Osteocyte (in vitro differentiated cells): Measurements from ENCODE around the gene IFT88. TPM values are rescaled to one million over a fixed set of nuclear protein-coding genes. Genes with fewer than 3 reads are reported as not detected.

Experiments used
- DNase-seq: peaks from one replicate; pipeline ENCODE4 v3.0.0; 2021; ENCODE audit warnings: mixed read lengths; ENCODE audit not compliant: unreplicated experiment; ENCODE audit errors: extremely low spot score
- H3K27ac Mint-ChIP-seq: one replicate; pipeline ENCODE4 v1.8.0; 2021; ENCODE audit warnings: mild to moderate bottlenecking, mixed read lengths; ENCODE audit not compliant: unreplicated experiment
- H3K27me3 Mint-ChIP-seq: one replicate; pipeline ENCODE4 v1.8.0; 2021; ENCODE audit warnings: mixed read lengths; ENCODE audit not compliant: unreplicated experiment
- H3K36me3 Mint-ChIP-seq: one replicate; pipeline ENCODE4 v1.8.0; 2021; ENCODE audit warnings: mixed read lengths; ENCODE audit not compliant: unreplicated experiment
- H3K4me1 Mint-ChIP-seq: one replicate; pipeline ENCODE4 v1.8.0; 2021; ENCODE audit warnings: mixed read lengths; ENCODE audit not compliant: unreplicated experiment
- H3K4me3 Mint-ChIP-seq: one replicate; pipeline ENCODE4 v1.8.0; 2021; ENCODE audit warnings: mild to moderate bottlenecking, moderate library complexity, mixed read lengths; ENCODE audit not compliant: unreplicated experiment
- H3K9me3 Mint-ChIP-seq: one replicate; pipeline ENCODE4 v1.8.0; 2021; ENCODE audit warnings: mixed read lengths; ENCODE audit not compliant: unreplicated experiment
- CTCF ChIP-seq: fragments of 200-600 bp; sonication (generic); IDR thresholded peaks from 2 replicates; pipeline ENCODE4 v1.5.0; 2021; ENCODE audit warnings: antibody characterized with exemption, mild to moderate bottlenecking, moderate library complexity
- total RNA-seq: library from RNA; stranded (reverse); gene quantifications from 2 replicates; pipeline ENCODE4 v1.2.1, GENCODE V29; 2021

Gene IFT88
- total RNA-seq, 1 donor from 2014 or later = 13.7 TPM

GRCh38 chr13:20702915-20703779 lies 136.2 kb downstream of the IFT88 start, which contains the start of gene IL17D:
IL17D (plus strand) TSS chr13:20703699; CDS start chr13:20704002, 303 bp downstream.
- no peaks in the 10 kb centered on the region for H3K27me3 Mint-ChIP-seq
- peaks cover 3% of the 10 kb centered on the region for H3K9me3 Mint-ChIP-seq
- TF ChIP-seq CTCF = peak; percentile 14
- no peak for DNase-seq
- peak within 1 kb of the TSS; percentile 93 for H3K4me3 Mint-ChIP-seq
- peaks cover 24% of the 10 kb centered on the region for H3K4me1 Mint-ChIP-seq
- H3K36me3 Mint-ChIP-seq = peaks cover 2% of the 10 kb centered on the region
- peak within 1 kb of the TSS; percentile 81 for H3K27ac Mint-ChIP-seq

- DNase-seq = peak; percentile 91
- Mint-ChIP-seq H3K4me1 (peaks cover 31% of the 10 kb centered on the region), H3K27me3 (no peaks in the 10 kb centered on the region), H3K4me3 (no peak overlapping the region), H3K9me3 (peaks cover 3% of the 10 kb centered on the region), H3K27ac (no peak overlapping the region), H3K36me3 (peaks cover 2% of the 10 kb centered on the region)
- TF ChIP-seq CTCF = peak; percentile 62
These were observed 137.0 kb downstream of the IFT88 start for GRCh38 chr13:20703780-20704458.

GRCh38 chr13:20704459-20705069 lies 137.6 kb downstream of the IFT88 start:
- Mint-ChIP-seq H3K9me3 (peaks cover 3% of the 10 kb centered on the region), H3K4me3 (peak overlapping the region; percentile 74), H3K27me3 (no peaks in the 10 kb centered on the region), H3K27ac (peak overlapping the region; percentile 31), H3K4me1 (peaks cover 38% of the 10 kb centered on the region), H3K36me3 (peaks cover 2% of the 10 kb centered on the region)
- TF ChIP-seq CTCF = no peak
- DNase-seq = no peak

- Mint-ChIP-seq H3K27me3 (no peaks in the 10 kb centered on the region), H3K4me1 (peaks cover 36% of the 10 kb centered on the region), H3K9me3 (no peaks in the 10 kb centered on the region), H3K27ac (no peak overlapping the region), H3K4me3 (no peak overlapping the region), H3K36me3 (no peaks in the 10 kb centered on the region)
- no peak for TF ChIP-seq CTCF
- no peak for DNase-seq
These were observed 139.7 kb downstream of the IFT88 start for GRCh38 chr13:20706661-20707060.
